Stomach (tissue), 4 donors: ENCODE measurements around the gene RASSF10.

Experiments
- EP300 ChIP-seq: sonication (generic); formaldehyde crosslinking; IDR thresholded peaks from one replicate; pipeline ENCODE4 v1.6.1; 2017; ENCODE audit warnings: antibody characterized with exemption
- POLR2A ChIP-seq, 4 donors: fragments of 450-650 bp; IDR thresholded peaks; one replicate each; pipeline ENCODE4 v1.6.1; 2016; ENCODE audit warnings: antibody characterized with exemption in 4 of 4, control low read depth in 2 of 4, mild to moderate bottlenecking in 1 of 4, moderate library complexity in 1 of 4
- POLR2AphosphoS5 ChIP-seq, 3 donors: sonication (generic); formaldehyde crosslinking; IDR thresholded peaks; one replicate each; pipeline ENCODE4 v1.6.1; 2016; ENCODE audit warnings: antibody characterized with exemption in 3 of 3
- TF ChIP-seq, protein P1 (sequence below), 7 experiments: fragments of 450-650 bp in 4 of 7; fragments of 200-600 bp in 3 of 7; sonication (generic) in 3 of 7; IDR thresholded peaks; one replicate each; pipeline ENCODE4 v1.5.1; 2016 to 2019; ENCODE audit warnings: antibody characterized with exemption in 7 of 7, control low read depth in 2 of 7, mild to moderate bottlenecking in 1 of 7

DNA sequence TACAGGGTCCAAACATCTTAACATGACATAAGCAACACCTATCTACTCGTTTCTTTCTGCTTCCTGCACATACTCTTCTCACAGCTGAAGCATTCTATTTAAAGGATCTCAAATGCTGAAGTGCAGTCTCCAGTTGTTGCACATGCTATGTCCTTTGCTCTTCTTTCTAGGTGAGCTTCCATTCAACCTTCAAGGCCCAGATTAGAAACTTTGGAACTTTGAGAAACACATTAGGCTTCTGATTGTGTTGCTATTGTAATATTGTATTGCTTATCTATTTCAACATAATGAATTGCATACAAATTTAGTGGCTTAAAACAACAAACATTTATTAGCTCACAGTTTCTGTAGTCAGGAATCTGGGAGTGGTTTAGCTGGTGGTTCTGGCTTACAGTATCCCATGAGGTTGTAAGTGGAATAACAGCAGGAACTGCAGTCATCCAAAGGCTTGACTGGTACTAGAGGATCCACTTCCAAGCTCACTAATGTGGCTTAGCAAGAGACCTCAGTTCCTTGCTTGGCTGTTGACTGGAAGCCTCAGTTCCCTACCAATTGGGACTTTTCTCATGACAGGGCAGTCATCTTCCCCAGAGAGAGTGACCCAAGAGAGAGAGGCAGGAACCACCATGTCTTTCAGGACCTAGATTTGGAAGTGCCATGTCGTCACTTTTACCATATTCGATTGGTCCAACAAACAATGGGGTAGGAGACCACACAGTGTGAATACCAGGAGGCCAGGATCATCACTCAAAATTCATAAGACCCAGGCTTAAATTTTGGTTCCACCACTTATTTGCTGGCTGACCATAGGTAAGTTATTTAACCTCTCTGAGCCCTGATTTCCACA lies 27.2 kb upstream of the RASSF10 start:
- TF ChIP-seq EP300 (no peak), POLR2A (IDR thresholded peaks at IDR 0.05) (no peak), POLR2AphosphoS5 (IDR thresholded peaks at IDR 0.05) (no peak)
- TF ChIP-seq, protein P1, sequence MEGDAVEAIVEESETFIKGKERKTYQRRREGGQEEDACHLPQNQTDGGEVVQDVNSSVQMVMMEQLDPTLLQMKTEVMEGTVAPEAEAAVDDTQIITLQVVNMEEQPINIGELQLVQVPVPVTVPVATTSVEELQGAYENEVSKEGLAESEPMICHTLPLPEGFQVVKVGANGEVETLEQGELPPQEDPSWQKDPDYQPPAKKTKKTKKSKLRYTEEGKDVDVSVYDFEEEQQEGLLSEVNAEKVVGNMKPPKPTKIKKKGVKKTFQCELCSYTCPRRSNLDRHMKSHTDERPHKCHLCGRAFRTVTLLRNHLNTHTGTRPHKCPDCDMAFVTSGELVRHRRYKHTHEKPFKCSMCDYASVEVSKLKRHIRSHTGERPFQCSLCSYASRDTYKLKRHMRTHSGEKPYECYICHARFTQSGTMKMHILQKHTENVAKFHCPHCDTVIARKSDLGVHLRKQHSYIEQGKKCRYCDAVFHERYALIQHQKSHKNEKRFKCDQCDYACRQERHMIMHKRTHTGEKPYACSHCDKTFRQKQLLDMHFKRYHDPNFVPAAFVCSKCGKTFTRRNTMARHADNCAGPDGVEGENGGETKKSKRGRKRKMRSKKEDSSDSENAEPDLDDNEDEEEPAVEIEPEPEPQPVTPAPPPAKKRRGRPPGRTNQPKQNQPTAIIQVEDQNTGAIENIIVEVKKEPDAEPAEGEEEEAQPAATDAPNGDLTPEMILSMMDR (IDR thresholded peaks at IDR 0.05) = no peak
